IMR-90 (cell line): ENCODE data around the gene ZNF41.
A peak's percentile ranks its signal among the peaks of the same experiment; 100 is the strongest.

Source experiments
- BHLHE40 ChIP-seq: fragments of 150-350 bp; IDR thresholded peaks from 2 replicates; pipeline ENCODE4 v1.6.1; 2016; ENCODE audit warnings: mild to moderate bottlenecking, low read depth, low read length
- CEBPB ChIP-seq: IDR thresholded peaks from 2 replicates; pipeline ENCODE4 v1.6.1; 2012; ENCODE audit warnings: low read depth, low read length, improper control_type of control experiment
- MAFK ChIP-seq: IDR thresholded peaks from 2 replicates; pipeline ENCODE4 v1.6.1; 2012; ENCODE audit warnings: low read depth, low read length, improper control_type of control experiment
- MAZ ChIP-seq: IDR thresholded peaks from 2 replicates; pipeline ENCODE4 v1.6.1; 2012; ENCODE audit warnings: low read depth, mild to moderate bottlenecking, low read length, improper control_type of control experiment, moderate library complexity, borderline replicate concordance
- POLR2A ChIP-seq: IDR thresholded peaks from 2 replicates; pipeline ENCODE4 v1.6.1; 2012; ENCODE audit warnings: mild to moderate bottlenecking, low read depth, low read length
- RAD21 ChIP-seq: IDR thresholded peaks from 2 replicates; pipeline ENCODE4 v1.6.1; 2012; ENCODE audit warnings: low read length, improper control_type of control experiment
- TF ChIP-seq, protein P1 (sequence below): conservative IDR thresholded peaks from 2 replicates; pipeline ENCODE4 v1.5.1; 2012; ENCODE audit warnings: mild to moderate bottlenecking, low read depth, low read length, improper control_type of control experiment
- TF ChIP-seq, protein P2 (sequence below): fragments of 150-350 bp; IDR thresholded peaks from 2 replicates; pipeline ENCODE4 v1.6.1; 2017; ENCODE audit warnings: mild to moderate bottlenecking, antibody characterized with exemption, low read length, low read depth

DNA sequence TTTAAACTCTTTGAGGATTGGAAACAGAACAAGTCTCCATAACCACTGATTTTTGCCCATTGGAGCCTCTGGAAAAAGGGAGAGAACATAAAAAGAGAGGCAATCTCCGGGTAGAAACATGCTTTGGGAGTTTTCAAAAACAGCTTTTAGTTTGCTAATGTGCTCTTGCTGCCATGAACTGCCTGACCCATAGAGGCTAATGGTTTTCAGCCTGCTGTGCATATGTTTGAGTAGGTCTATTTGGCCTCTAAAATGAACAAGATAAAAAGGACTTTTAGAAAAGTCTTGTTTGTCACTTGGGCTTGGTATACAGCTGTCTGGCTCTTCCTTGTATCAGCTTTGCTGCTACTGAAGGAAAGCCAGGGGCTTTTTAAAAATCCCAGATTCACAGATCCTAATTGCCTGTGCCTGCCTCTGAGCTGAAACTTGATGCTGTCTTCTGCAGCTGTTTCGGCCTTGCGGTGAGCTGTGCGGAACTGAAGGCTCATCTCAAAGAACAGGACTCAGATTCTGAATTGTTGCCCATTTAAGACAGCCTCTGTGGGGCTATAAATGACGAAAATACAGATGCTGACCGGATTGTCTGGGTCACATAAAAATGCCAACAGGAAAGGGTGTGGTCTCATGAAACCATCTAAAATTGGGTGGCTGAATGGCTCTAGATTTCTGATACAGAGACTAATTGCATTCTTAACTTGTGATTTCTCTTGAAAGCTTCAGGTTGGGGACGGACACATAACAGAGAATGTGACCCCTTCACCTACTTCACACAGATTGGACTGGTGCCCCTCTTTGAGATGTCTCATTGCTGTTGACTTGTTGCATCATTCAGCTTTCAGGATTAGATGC is 18.4 kb upstream of the ZNF41 start:
- TF ChIP-seq, protein P1, sequence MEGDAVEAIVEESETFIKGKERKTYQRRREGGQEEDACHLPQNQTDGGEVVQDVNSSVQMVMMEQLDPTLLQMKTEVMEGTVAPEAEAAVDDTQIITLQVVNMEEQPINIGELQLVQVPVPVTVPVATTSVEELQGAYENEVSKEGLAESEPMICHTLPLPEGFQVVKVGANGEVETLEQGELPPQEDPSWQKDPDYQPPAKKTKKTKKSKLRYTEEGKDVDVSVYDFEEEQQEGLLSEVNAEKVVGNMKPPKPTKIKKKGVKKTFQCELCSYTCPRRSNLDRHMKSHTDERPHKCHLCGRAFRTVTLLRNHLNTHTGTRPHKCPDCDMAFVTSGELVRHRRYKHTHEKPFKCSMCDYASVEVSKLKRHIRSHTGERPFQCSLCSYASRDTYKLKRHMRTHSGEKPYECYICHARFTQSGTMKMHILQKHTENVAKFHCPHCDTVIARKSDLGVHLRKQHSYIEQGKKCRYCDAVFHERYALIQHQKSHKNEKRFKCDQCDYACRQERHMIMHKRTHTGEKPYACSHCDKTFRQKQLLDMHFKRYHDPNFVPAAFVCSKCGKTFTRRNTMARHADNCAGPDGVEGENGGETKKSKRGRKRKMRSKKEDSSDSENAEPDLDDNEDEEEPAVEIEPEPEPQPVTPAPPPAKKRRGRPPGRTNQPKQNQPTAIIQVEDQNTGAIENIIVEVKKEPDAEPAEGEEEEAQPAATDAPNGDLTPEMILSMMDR = no peak
- TF ChIP-seq, protein P2, sequence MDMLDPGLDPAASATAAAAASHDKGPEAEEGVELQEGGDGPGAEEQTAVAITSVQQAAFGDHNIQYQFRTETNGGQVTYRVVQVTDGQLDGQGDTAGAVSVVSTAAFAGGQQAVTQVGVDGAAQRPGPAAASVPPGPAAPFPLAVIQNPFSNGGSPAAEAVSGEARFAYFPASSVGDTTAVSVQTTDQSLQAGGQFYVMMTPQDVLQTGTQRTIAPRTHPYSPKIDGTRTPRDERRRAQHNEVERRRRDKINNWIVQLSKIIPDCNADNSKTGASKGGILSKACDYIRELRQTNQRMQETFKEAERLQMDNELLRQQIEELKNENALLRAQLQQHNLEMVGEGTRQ = no peak
- TF ChIP-seq MAFK (no peak), RAD21 (no peak), MAZ (no peak), POLR2A (no peak), BHLHE40 (no peak), CEBPB (peak; percentile 44; the same call in 1 of the 2 replicates)
